GM12892 (cell line): ENCODE measurements around the gene RAB33A.

Experiments
- POLR2A ChIP-seq: IDR thresholded peaks from 2 replicates; pipeline ENCODE4 v1.6.1; 2011; ENCODE audit warnings: low read depth, low read length, control low read depth
- POLR2AphosphoS5 ChIP-seq: IDR thresholded peaks from 2 replicates; pipeline ENCODE4 v1.6.1; 2011; ENCODE audit warnings: low read depth, low read length, control low read depth

DNA sequence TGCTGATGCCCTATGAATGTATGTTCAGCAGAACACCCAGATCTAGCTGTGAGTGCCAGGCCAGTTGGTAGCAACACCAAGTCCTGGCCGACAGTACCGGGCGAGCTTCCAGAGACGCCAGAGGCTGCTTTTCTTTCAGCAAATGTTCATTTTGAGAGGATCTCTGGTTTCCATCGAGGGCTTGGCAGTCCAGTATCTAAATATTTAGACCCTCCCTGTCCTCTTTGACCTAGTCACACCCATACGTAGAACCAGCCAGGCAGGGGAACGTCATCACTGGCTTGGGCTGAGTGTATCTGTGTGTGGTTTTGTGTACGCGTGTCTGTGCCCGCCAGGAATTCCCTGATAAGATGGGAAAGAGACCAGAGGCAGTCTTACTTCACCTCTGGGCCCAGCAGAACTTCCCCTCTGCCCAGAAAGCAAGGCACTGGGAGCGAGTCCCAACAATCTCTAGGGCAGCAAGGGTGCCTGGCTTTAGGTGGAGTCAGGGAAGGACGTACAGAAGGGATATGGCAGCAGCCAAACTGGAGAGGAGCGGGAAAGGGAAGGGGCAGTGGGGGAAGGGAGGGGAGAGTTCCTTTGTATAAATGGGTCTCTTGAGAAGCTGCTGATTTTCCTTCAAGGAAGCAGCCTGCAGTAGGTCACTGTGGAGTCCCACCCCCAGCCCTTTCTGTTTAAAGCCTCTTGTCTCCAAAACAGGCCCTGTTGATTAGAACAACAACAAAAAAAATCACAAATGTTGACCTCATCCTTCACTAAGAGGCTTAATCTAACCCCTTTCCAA is 46.5 kb upstream of the RAB33A start:
- TF ChIP-seq POLR2A (no peak), POLR2AphosphoS5 (no peak)
